ENCODE results near the gene OPTN.
"Not testable (repeated sequence)": the region's sequence is repeated elsewhere in the genome, so short reads cannot be mapped to it uniquely, and the experiment has no call there.

The OPTN gene

DNA sequence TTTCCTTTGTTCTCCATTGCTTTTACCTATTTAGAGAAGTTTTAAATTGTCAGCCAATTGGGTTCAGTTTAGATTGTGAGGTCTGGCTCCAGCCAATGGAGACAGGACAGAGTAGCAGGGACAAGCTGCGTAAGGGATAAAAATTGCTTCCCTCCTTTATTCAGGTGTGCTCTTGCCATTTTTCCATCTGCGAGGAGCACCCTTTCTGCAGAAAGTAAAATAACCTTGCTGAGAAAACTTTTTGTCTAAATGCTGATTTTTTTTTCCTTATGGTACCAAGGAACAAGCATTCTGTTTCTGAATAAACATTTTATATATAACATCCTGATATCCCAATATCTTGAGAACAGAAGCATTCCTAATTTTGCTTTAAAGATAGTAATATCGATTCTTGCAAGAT lies 16.3 kb upstream of the OPTN start:
- H3K23ac ChIP-seq (ENCODE audit: low read depth, low read length, poor library complexity); H3K18ac ChIP-seq (ENCODE audit: low read length); H3K27me3 ChIP-seq (ENCODE audit: control insufficient read depth in 3 of 3, insufficient read depth in 3 of 3, low read depth in 1 of 3, low read length in 3 of 3); H3K9ac ChIP-seq (ENCODE audit: low read depth, low read length, poor library complexity); H3K4me3 ChIP-seq (ENCODE audit: low read length in 2 of 2); H2AFZ ChIP-seq (ENCODE audit: low read length); DNase-seq (ENCODE audit: low spot score); H2BK15ac ChIP-seq (ENCODE audit: low read length); H3K14ac ChIP-seq (ENCODE audit: low read length); H4K8ac ChIP-seq (ENCODE audit: low read depth, low read length); H3K27ac ChIP-seq (replicated peaks; ENCODE audit: low read length); H4K91ac ChIP-seq (ENCODE audit: low read depth, low read length, poor library complexity); H3K36me3 ChIP-seq (replicated peaks in 1 of 2; ENCODE audit: control insufficient read depth in 2 of 2, insufficient read depth in 2 of 2, low read length in 2 of 2); H2BK5ac ChIP-seq (ENCODE audit: low read length); H3K4ac ChIP-seq (ENCODE audit: low read length); H3K4me2 ChIP-seq (ENCODE audit: insufficient read depth, low read length, poor library complexity, severe bottlenecking); H2BK120ac ChIP-seq (ENCODE audit: low read depth, low read length); H2BK12ac ChIP-seq (ENCODE audit: low read length); H2AK5ac ChIP-seq (ENCODE audit: low read depth, low read length); H3K79me1 ChIP-seq (ENCODE audit: low read depth, low read length); H3K4me1 ChIP-seq (ENCODE audit: control insufficient read depth in 2 of 2, insufficient read depth in 1 of 2, low read depth in 1 of 2, low read length in 2 of 2): not testable (repeated sequence)
- peaks cover 14% of the 10 kb centered on the region in 2 donors for H3K9me3 ChIP-seq (replicated peaks in 1 of 2; ENCODE audit: control insufficient read depth in 2 of 2, insufficient read depth in 1 of 2, low read depth in 1 of 2, low read length in 2 of 2)
- WGBS, 2 donors (ENCODE audit: extremely low coverage in 2 of 2, insufficient read length in 2 of 2, insufficient replicate concordance in 1 of 2): no CpG with 5 or more reads among the region's 3 CpGs

- H3K23ac ChIP-seq (ENCODE audit: low read depth, low read length, poor library complexity): no peak overlapping the region
- H3K4me3 ChIP-seq (ENCODE audit: low read length in 2 of 2): no peak overlapping the region
- no peaks in the 10 kb centered on the region for H3K36me3 ChIP-seq (replicated peaks in 1 of 2; ENCODE audit: control insufficient read depth in 2 of 2, insufficient read depth in 2 of 2, low read length in 2 of 2)
- no peak overlapping the region for H2BK120ac ChIP-seq (ENCODE audit: low read depth, low read length)
- H3K9me3 ChIP-seq (replicated peaks in 1 of 2; ENCODE audit: control insufficient read depth in 2 of 2, insufficient read depth in 1 of 2, low read depth in 1 of 2, low read length in 2 of 2): peaks cover 4 to 8% of the 10 kb centered on the region in 2 donors
- H3K14ac ChIP-seq (ENCODE audit: low read length): no peak overlapping the region
- no peak overlapping the region for H2AFZ ChIP-seq (ENCODE audit: low read length)
- H2BK5ac ChIP-seq (ENCODE audit: low read length): no peak overlapping the region
- no peaks in the 10 kb centered on the region for H3K27me3 ChIP-seq (ENCODE audit: control insufficient read depth in 3 of 3, insufficient read depth in 3 of 3, low read depth in 1 of 3, low read length in 3 of 3)
- no peak overlapping the region for H4K8ac ChIP-seq (ENCODE audit: low read depth, low read length)
- no peak overlapping the region for H3K9ac ChIP-seq (ENCODE audit: low read depth, low read length, poor library complexity)
- H2BK12ac ChIP-seq (ENCODE audit: low read length): no peak overlapping the region
- no peak for DNase-seq (ENCODE audit: low spot score)
- H2BK15ac ChIP-seq (ENCODE audit: low read length): no peak overlapping the region
- no peaks in the 10 kb centered on the region for H3K4me1 ChIP-seq (ENCODE audit: control insufficient read depth in 2 of 2, insufficient read depth in 1 of 2, low read depth in 1 of 2, low read length in 2 of 2)
- no peak overlapping the region for H3K27ac ChIP-seq (replicated peaks; ENCODE audit: low read length)
- H3K4ac ChIP-seq (ENCODE audit: low read length): no peak overlapping the region
- no peak overlapping the region for H3K18ac ChIP-seq (ENCODE audit: low read length)
- H3K79me1 ChIP-seq (ENCODE audit: low read depth, low read length): no peaks in the 10 kb centered on the region
- H3K4me2 ChIP-seq (ENCODE audit: insufficient read depth, low read length, poor library complexity, severe bottlenecking): no peak overlapping the region
- H2AK5ac ChIP-seq (ENCODE audit: low read depth, low read length): no peak overlapping the region
- no peak overlapping the region for H4K91ac ChIP-seq (ENCODE audit: low read depth, low read length, poor library complexity)
- WGBS, 2 donors (ENCODE audit: extremely low coverage in 2 of 2, insufficient read length in 2 of 2, insufficient replicate concordance in 1 of 2): no CpG with 5 or more reads among the region's 1 CpG
These were observed 13.9 kb upstream of the OPTN start for GRCh38 chr10:13086056-13086455.

- no peak overlapping the region for H3K23ac ChIP-seq (ENCODE audit: low read depth, low read length, poor library complexity)
- H3K4me3 ChIP-seq (ENCODE audit: low read length in 2 of 2): no peak overlapping the region
- no peak overlapping the region for H2BK5ac ChIP-seq (ENCODE audit: low read length)
- H3K36me3 ChIP-seq (replicated peaks in 1 of 2; ENCODE audit: control insufficient read depth in 2 of 2, insufficient read depth in 2 of 2, low read length in 2 of 2): no peaks in the 10 kb centered on the region
- H3K27me3 ChIP-seq (ENCODE audit: control insufficient read depth in 3 of 3, insufficient read depth in 3 of 3, low read depth in 1 of 3, low read length in 3 of 3): no peaks in the 10 kb centered on the region
- no peak overlapping the region for H2AFZ ChIP-seq (ENCODE audit: low read length)
- H3K27ac ChIP-seq (replicated peaks; ENCODE audit: low read length): no peak overlapping the region
- no peak overlapping the region for H3K9ac ChIP-seq (ENCODE audit: low read depth, low read length, poor library complexity)
- H2BK12ac ChIP-seq (ENCODE audit: low read length): no peak overlapping the region
- H3K14ac ChIP-seq (ENCODE audit: low read length): no peak overlapping the region
- no CpG with 5 or more reads among the region's 4 CpGs for WGBS, 2 donors (ENCODE audit: extremely low coverage in 2 of 2, insufficient read length in 2 of 2, insufficient replicate concordance in 1 of 2)
- DNase-seq (ENCODE audit: low spot score): no peak
- no peaks in the 10 kb centered on the region for H3K4me1 ChIP-seq (ENCODE audit: control insufficient read depth in 2 of 2, insufficient read depth in 1 of 2, low read depth in 1 of 2, low read length in 2 of 2)
- H3K4me2 ChIP-seq (ENCODE audit: insufficient read depth, low read length, poor library complexity, severe bottlenecking): no peak overlapping the region
- no peak overlapping the region for H4K91ac ChIP-seq (ENCODE audit: low read depth, low read length, poor library complexity)
- no peak overlapping the region for H2BK15ac ChIP-seq (ENCODE audit: low read length)
- H3K79me1 ChIP-seq (ENCODE audit: low read depth, low read length): no peaks in the 10 kb centered on the region
- H2AK5ac ChIP-seq (ENCODE audit: low read depth, low read length): no peak overlapping the region
- peaks cover 4 to 8% of the 10 kb centered on the region in 2 donors for H3K9me3 ChIP-seq (replicated peaks in 1 of 2; ENCODE audit: control insufficient read depth in 2 of 2, insufficient read depth in 1 of 2, low read depth in 1 of 2, low read length in 2 of 2)
- no peak overlapping the region for H3K4ac ChIP-seq (ENCODE audit: low read length)
- H2BK120ac ChIP-seq (ENCODE audit: low read depth, low read length): no peak overlapping the region
- H4K8ac ChIP-seq (ENCODE audit: low read depth, low read length): no peak overlapping the region
- H3K18ac ChIP-seq (ENCODE audit: low read length): no peak overlapping the region
These were observed 12.4 kb upstream of the OPTN start for GRCh38 chr10:13087601-13087985.

- H3K9ac ChIP-seq (ENCODE audit: low read depth, low read length, poor library complexity): no peak overlapping the region
- H3K18ac ChIP-seq (ENCODE audit: low read length): no peak overlapping the region
- DNase-seq (ENCODE audit: low spot score): no peak
- H3K79me1 ChIP-seq (ENCODE audit: low read depth, low read length): no peaks in the 10 kb centered on the region
- no peaks in the 10 kb centered on the region for H3K27me3 ChIP-seq (ENCODE audit: control insufficient read depth in 3 of 3, insufficient read depth in 3 of 3, low read depth in 1 of 3, low read length in 3 of 3)
- H4K8ac ChIP-seq (ENCODE audit: low read depth, low read length): no peak overlapping the region
- H3K9me3 ChIP-seq (replicated peaks in 1 of 2; ENCODE audit: control insufficient read depth in 2 of 2, insufficient read depth in 1 of 2, low read depth in 1 of 2, low read length in 2 of 2): peaks cover 2 to 4% of the 10 kb centered on the region in 2 donors
- WGBS, 2 donors (ENCODE audit: extremely low coverage in 2 of 2, insufficient read length in 2 of 2, insufficient replicate concordance in 1 of 2): no CpG with 5 or more reads among the region's 7 CpGs
- no peak overlapping the region for H2BK15ac ChIP-seq (ENCODE audit: low read length)
- no peak overlapping the region for H2BK120ac ChIP-seq (ENCODE audit: low read depth, low read length)
- no peak overlapping the region for H3K14ac ChIP-seq (ENCODE audit: low read length)
- H3K4me2 ChIP-seq (ENCODE audit: insufficient read depth, low read length, poor library complexity, severe bottlenecking): no peak overlapping the region
- no peaks in the 10 kb centered on the region for H3K4me1 ChIP-seq (ENCODE audit: control insufficient read depth in 2 of 2, insufficient read depth in 1 of 2, low read depth in 1 of 2, low read length in 2 of 2)
- no peak overlapping the region for H2BK12ac ChIP-seq (ENCODE audit: low read length)
- H4K91ac ChIP-seq (ENCODE audit: low read depth, low read length, poor library complexity): no peak overlapping the region
- no peak overlapping the region for H3K4ac ChIP-seq (ENCODE audit: low read length)
- no peak overlapping the region for H3K27ac ChIP-seq (replicated peaks; ENCODE audit: low read length)
- no peaks in the 10 kb centered on the region for H3K36me3 ChIP-seq (replicated peaks in 1 of 2; ENCODE audit: control insufficient read depth in 2 of 2, insufficient read depth in 2 of 2, low read length in 2 of 2)
- no peak overlapping the region for H2AFZ ChIP-seq (ENCODE audit: low read length)
- H3K23ac ChIP-seq (ENCODE audit: low read depth, low read length, poor library complexity): no peak overlapping the region
- no peak overlapping the region for H3K4me3 ChIP-seq (ENCODE audit: low read length in 2 of 2)
- H2BK5ac ChIP-seq (ENCODE audit: low read length): no peak overlapping the region
- no peak overlapping the region for H2AK5ac ChIP-seq (ENCODE audit: low read depth, low read length)
These were observed 11.9 kb upstream of the OPTN start for GRCh38 chr10:13087986-13088618.
